ENCODE results near the gene KIF14. TPM values are rescaled to one million over a fixed set of nuclear protein-coding genes. Genes with fewer than 3 reads are reported as not detected.

KIF14 gene
- total RNA-seq, 2 experiments from 2014 or later, result 28.3 to 30.3 TPM

GRCh38 chr1:200629876-200630514 is 9.4 kb upstream of the KIF14 start:
- Mint-ChIP-seq H3K4me3 (no peak overlapping the region), H3K9me3 (no peaks in the 10 kb centered on the region), H3K36me3 (ENCODE audit: low read depth) (peaks cover 4% of the 10 kb centered on the region), H3K27me3 (peaks cover 7% of the 10 kb centered on the region), H3K27ac (no peak overlapping the region), H3K4me1 (peaks cover 35% of the 10 kb centered on the region)
- DNase-seq, result no peak
- ChIA-PET CTCF (interaction anchor here (1.4 kb wide), 1 partner anchor 10 kb away, joined by 3 read pairs; no protein-coding TSS in a partner anchor), POLR2A (interaction anchor here (0.6 kb wide), 1 partner anchor 19 kb away, joined by 3 read pairs; no protein-coding TSS in a partner anchor)

GRCh38 chr1:200628223-200628881 is 7.8 kb upstream of the KIF14 start:
- Mint-ChIP-seq H3K27ac (peak overlapping the region; percentile 66), H3K27me3 (peaks cover 7% of the 10 kb centered on the region), H3K9me3 (no peaks in the 10 kb centered on the region), H3K4me1 (peaks cover 42% of the 10 kb centered on the region), H3K36me3 (ENCODE audit: low read depth) (peaks cover 4% of the 10 kb centered on the region), H3K4me3 (peak overlapping the region; percentile 39)
- ChIA-PET CTCF (interaction anchor here (1.0 to 2.1 kb wide), 3 partner anchors 42 to 485 kb away, joined by 3 to 10 read pairs (median 6); partner anchors contain the start of gene DDX59), POLR2A (interaction anchor here (1.0 to 5.2 kb wide), 3 partner anchors 9 to 41 kb away, joined by 4 to 52 read pairs (median 4); partner anchors contain the start of gene DDX59)
- DNase-seq, result peak; percentile 61

- POLR2A ChIA-PET, result interaction anchor here (1.0 to 5.2 kb wide), 4 partner anchors 8 to 398 kb away, joined by 3 to 52 read pairs (median 4); partner anchors contain the start of gene DDX59
- CTCF ChIA-PET, result interaction anchor here (1.0 to 2.1 kb wide), 4 partner anchors 43 to 486 kb away, joined by 3 to 10 read pairs (median 4); partner anchors contain the start of gene DDX59
- peaks cover 47% of the 10 kb centered on the region for H3K4me1 Mint-ChIP-seq
- no peak for DNase-seq
- H3K4me3 Mint-ChIP-seq, result peak overlapping the region; percentile 39
- H3K27me3 Mint-ChIP-seq, result peaks cover 7% of the 10 kb centered on the region
- H3K36me3 Mint-ChIP-seq (ENCODE audit: low read depth), result peaks cover 4% of the 10 kb centered on the region
- peak overlapping the region; percentile 66 for H3K27ac Mint-ChIP-seq
- H3K9me3 Mint-ChIP-seq, result no peaks in the 10 kb centered on the region
Measured at GRCh38 chr1:200627575-200628222, 7.1 kb upstream of the KIF14 start.

GRCh38 chr1:200626853-200627534 is 6.4 kb upstream of the KIF14 start:
- Mint-ChIP-seq H3K4me1 (peaks cover 49% of the 10 kb centered on the region), H3K36me3 (ENCODE audit: low read depth) (peaks cover 4% of the 10 kb centered on the region), H3K27me3 (peaks cover 7% of the 10 kb centered on the region), H3K4me3 (no peak overlapping the region), H3K9me3 (no peaks in the 10 kb centered on the region), H3K27ac (no peak overlapping the region)
- ChIA-PET POLR2A (interaction anchor here (1.1 to 5.2 kb wide), 3 partner anchors 16 to 399 kb away, joined by 3 to 52 read pairs (median 4); partner anchors contain the start of gene DDX59), CTCF (interaction anchor here (1.1 to 2.1 kb wide), 3 partner anchors 43 to 175 kb away, joined by 3 to 10 read pairs (median 6); partner anchors contain the start of gene DDX59)
- no peak for DNase-seq

GRCh38 chr1:200625381-200625824 is 4.9 kb upstream of the KIF14 start:
- Mint-ChIP-seq H3K4me1 (peaks cover 58% of the 10 kb centered on the region), H3K9me3 (no peaks in the 10 kb centered on the region), H3K36me3 (ENCODE audit: low read depth) (peaks cover 4% of the 10 kb centered on the region), H3K27me3 (peaks cover 7% of the 10 kb centered on the region), H3K4me3 (no peak overlapping the region), H3K27ac (peak overlapping the region; percentile 7)
- DNase-seq, result no peak
- POLR2A ChIA-PET, result interaction anchor here (0.8 to 5.2 kb wide), 2 partner anchors 26 to 44 kb away, joined by 3 to 52 read pairs; partner anchors contain the start of gene DDX59
- CTCF ChIA-PET, result interaction anchor here (0.6 to 1.6 kb wide), 7 partner anchors 9 to 208 kb away, joined by 3 to 12 read pairs (median 3); partner anchors contain the start of gene DDX59

- Mint-ChIP-seq H3K36me3 (ENCODE audit: low read depth) (peaks cover 8% of the 10 kb centered on the region), H3K9me3 (no peaks in the 10 kb centered on the region), H3K27ac (peak overlapping the region; percentile 7), H3K4me1 (peaks cover 62% of the 10 kb centered on the region), H3K4me3 (no peak overlapping the region), H3K27me3 (peaks cover 7% of the 10 kb centered on the region)
- POLR2A ChIA-PET, result interaction anchor here (0.8 to 5.2 kb wide), 2 partner anchors 27 to 45 kb away, joined by 3 to 52 read pairs; partner anchors contain the start of gene DDX59
- CTCF ChIA-PET, result interaction anchor here (0.6 to 1.6 kb wide), 7 partner anchors 10 to 208 kb away, joined by 3 to 12 read pairs (median 3); partner anchors contain the start of gene DDX59
- DNase-seq, result no peak
Measured at GRCh38 chr1:200624679-200625335, 4.3 kb upstream of the KIF14 start.

- Mint-ChIP-seq H3K36me3 (ENCODE audit: low read depth) (peaks cover 41% of the 10 kb centered on the region), H3K4me3 (peak overlapping the region; percentile 90), H3K27me3 (no peaks in the 10 kb centered on the region), H3K4me1 (peaks cover 60% of the 10 kb centered on the region), H3K27ac (peak overlapping the region; percentile 86), H3K9me3 (no peaks in the 10 kb centered on the region)
- no peak for DNase-seq
- POLR2A ChIA-PET, result interaction anchor here (0.7 to 3.6 kb wide), 4 partner anchors 8 to 396 kb away, joined by 3 to 62 read pairs (median 4); partner anchors contain the start of gene DDX59
- CTCF ChIA-PET, result interaction anchor here (1.1 to 4.6 kb wide), 3 partner anchors 14 to 182 kb away, joined by 4 to 109 read pairs (median 62); partner anchors contain the start of gene DDX59
Measured at GRCh38 chr1:200619894-200620272, 668 bp downstream of the KIF14 start.

- ChIA-PET CTCF (interaction anchor here (1.2 to 1.4 kb wide), 2 partner anchors 11 to 24 kb away, joined by 3 to 5 read pairs; no protein-coding TSS in a partner anchor), POLR2A (interaction anchor here (1.1 kb wide), 1 partner anchor 10 kb away, joined by 3 read pairs; the partner anchor contains the start of gene KIF14)
- Mint-ChIP-seq H3K9me3 (no peaks in the 10 kb centered on the region), H3K27me3 (no peaks in the 10 kb centered on the region), H3K27ac (no peak overlapping the region), H3K4me1 (peaks cover 2% of the 10 kb centered on the region), H3K36me3 (ENCODE audit: low read depth) (peaks cover 66% of the 10 kb centered on the region), H3K4me3 (no peak overlapping the region)
- no peak for DNase-seq
Measured at GRCh38 chr1:200610846-200611245, 9.7 kb downstream of the KIF14 start.

- Mint-ChIP-seq H3K27me3 (no peaks in the 10 kb centered on the region), H3K4me3 (no peak overlapping the region), H3K9me3 (no peaks in the 10 kb centered on the region), H3K4me1 (no peaks in the 10 kb centered on the region), H3K27ac (no peak overlapping the region), H3K36me3 (ENCODE audit: low read depth) (peaks cover 53% of the 10 kb centered on the region)
- no peak for DNase-seq
- POLR2A ChIA-PET, result no interaction called here
- CTCF ChIA-PET, result no interaction called here
Measured at GRCh38 chr1:200602632-200603031, 17.9 kb downstream of the KIF14 start.

- H3K4me3 Mint-ChIP-seq, result no peak overlapping the region
- H3K36me3 Mint-ChIP-seq (ENCODE audit: low read depth), result peaks cover 66% of the 10 kb centered on the region
- no peak overlapping the region for H3K27ac Mint-ChIP-seq
- H3K4me1 Mint-ChIP-seq, result no peaks in the 10 kb centered on the region
- no peaks in the 10 kb centered on the region for H3K27me3 Mint-ChIP-seq
- ChIA-PET CTCF (no interaction called here), POLR2A (no interaction called here)
- DNase-seq, result no peak
- no peaks in the 10 kb centered on the region for H3K9me3 Mint-ChIP-seq
Measured at GRCh38 chr1:200590001-200590400, 30.6 kb downstream of the KIF14 start.

- peaks cover 69% of the 10 kb centered on the region for H3K36me3 Mint-ChIP-seq (ENCODE audit: low read depth)
- H3K4me1 Mint-ChIP-seq, result no peaks in the 10 kb centered on the region
- H3K27me3 Mint-ChIP-seq, result no peaks in the 10 kb centered on the region
- DNase-seq, result no peak
- no peaks in the 10 kb centered on the region for H3K9me3 Mint-ChIP-seq
- ChIA-PET CTCF (interaction anchor here (0.7 kb wide), 1 partner anchor 784 kb away, joined by 17 read pairs; no protein-coding TSS in a partner anchor), POLR2A (no interaction called here)
- no peak overlapping the region for H3K4me3 Mint-ChIP-seq
- H3K27ac Mint-ChIP-seq, result no peak overlapping the region
Measured at GRCh38 chr1:200588698-200589097, 31.9 kb downstream of the KIF14 start.

Data from activated CD4-positive, alpha-beta memory T cell treated with anti-CD3 and anti-CD28 coated beads, Interleukin-2, amount 10 ng/mL, durations not matched to agents 7 days and 5 days (primary cell).